ENCODE data around the gene PCDH1. TPM values are rescaled to one million over a fixed set of nuclear protein-coding genes. Genes with fewer than 3 reads are reported as not detected.

The PCDH1 gene
- total RNA-seq, 2 donors from 2014 or later, result 97.3 to 105 TPM

DNA sequence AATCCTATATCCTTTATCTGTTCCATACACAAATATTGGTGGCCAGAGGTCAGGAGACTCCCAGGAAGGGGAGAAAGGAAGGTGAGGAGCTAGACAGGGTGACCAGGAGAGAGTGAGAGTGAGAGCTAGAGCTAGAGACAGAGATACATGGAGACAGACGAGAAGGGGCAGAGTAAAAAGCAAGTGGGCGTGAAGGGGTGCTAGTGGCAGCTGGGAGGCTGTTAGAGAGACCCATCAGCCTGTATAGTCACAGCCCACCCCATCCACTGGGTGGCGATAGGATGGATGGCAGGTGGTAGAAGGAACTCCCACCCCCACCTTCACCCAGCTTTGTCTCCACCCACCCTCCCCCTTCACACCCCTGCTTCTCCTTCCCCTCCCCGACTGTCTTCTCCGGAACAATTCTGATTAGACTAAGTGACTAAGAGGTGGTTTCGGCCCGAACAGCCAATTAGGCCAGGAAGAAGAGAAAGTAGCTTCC is 32.8 kb downstream of the PCDH1 start:
- H3K9ac ChIP-seq (ENCODE audit: low read depth in 2 of 2, low read length in 2 of 2), result peak overlapping the region; percentile 17 to 51
- no peaks in the 10 kb centered on the region for H3K27me3 ChIP-seq
- H3K27ac ChIP-seq, result no peak overlapping the region
- peaks cover 20% of the 10 kb centered on the region for H3K4me1 ChIP-seq
- no peaks in the 10 kb centered on the region for H3K36me3 ChIP-seq
- no peak for DNase-seq
- TF ChIP-seq, protein P1, sequence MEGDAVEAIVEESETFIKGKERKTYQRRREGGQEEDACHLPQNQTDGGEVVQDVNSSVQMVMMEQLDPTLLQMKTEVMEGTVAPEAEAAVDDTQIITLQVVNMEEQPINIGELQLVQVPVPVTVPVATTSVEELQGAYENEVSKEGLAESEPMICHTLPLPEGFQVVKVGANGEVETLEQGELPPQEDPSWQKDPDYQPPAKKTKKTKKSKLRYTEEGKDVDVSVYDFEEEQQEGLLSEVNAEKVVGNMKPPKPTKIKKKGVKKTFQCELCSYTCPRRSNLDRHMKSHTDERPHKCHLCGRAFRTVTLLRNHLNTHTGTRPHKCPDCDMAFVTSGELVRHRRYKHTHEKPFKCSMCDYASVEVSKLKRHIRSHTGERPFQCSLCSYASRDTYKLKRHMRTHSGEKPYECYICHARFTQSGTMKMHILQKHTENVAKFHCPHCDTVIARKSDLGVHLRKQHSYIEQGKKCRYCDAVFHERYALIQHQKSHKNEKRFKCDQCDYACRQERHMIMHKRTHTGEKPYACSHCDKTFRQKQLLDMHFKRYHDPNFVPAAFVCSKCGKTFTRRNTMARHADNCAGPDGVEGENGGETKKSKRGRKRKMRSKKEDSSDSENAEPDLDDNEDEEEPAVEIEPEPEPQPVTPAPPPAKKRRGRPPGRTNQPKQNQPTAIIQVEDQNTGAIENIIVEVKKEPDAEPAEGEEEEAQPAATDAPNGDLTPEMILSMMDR (IDR thresholded peaks at IDR 0.05), result no peak
- intact Hi-C loops (cut with DNase I), result no loop called here
- no peak overlapping the region for H3K4me3 ChIP-seq
- no peaks in the 10 kb centered on the region for H3K9me3 ChIP-seq

DNA sequence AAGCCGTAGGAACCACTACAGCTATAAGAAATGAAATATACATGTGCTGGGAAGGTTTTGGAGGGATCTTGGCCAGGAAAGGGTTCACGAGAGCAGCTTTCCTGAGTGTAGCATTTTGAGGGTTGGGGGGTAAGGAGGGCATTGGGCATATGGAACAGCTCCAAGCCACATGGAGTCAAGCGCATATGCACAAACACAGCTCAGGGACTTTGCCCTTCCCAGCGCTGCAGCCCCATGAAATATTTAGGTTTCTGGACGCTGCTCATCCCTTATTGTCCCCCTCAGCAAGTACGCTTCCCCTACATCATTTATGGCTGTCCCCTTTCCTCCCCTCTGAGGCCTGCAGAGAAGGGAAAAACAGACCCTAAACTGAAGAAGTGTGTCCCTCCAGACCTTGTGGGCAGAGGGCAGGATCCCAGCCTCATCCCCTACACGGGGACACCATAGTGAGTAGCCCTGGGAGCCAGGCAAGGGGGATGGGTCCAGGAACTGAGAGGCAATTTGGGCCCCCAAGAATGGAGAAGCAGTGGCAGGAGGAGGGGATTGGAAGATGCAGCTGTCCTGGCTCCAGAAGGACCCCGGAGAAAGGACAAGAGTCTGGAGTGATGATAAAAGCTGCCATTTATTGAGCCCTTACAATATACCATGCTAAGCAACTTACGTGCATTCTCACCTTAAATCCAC is 33.7 kb downstream of the PCDH1 start:
- Histone ChIP-seq H3K9ac (ENCODE audit: low read depth in 2 of 2, low read length in 2 of 2) (peak overlapping the region in 1 of 2 donors; percentile 51), H3K4me3 (no peak overlapping the region), H3K27ac (no peak overlapping the region), H3K9me3 (no peaks in the 10 kb centered on the region), H3K36me3 (no peaks in the 10 kb centered on the region), H3K27me3 (no peaks in the 10 kb centered on the region), H3K4me1 (peaks cover 20% of the 10 kb centered on the region)
- TF ChIP-seq, protein P1 (IDR thresholded peaks at IDR 0.05), result no peak
- intact Hi-C loops (cut with DNase I), result loop anchor here (5.0 kb wide), 1 partner anchor 33 kb away; the partner anchor contains the start of gene PCDH1
- no peak for DNase-seq

DNA sequence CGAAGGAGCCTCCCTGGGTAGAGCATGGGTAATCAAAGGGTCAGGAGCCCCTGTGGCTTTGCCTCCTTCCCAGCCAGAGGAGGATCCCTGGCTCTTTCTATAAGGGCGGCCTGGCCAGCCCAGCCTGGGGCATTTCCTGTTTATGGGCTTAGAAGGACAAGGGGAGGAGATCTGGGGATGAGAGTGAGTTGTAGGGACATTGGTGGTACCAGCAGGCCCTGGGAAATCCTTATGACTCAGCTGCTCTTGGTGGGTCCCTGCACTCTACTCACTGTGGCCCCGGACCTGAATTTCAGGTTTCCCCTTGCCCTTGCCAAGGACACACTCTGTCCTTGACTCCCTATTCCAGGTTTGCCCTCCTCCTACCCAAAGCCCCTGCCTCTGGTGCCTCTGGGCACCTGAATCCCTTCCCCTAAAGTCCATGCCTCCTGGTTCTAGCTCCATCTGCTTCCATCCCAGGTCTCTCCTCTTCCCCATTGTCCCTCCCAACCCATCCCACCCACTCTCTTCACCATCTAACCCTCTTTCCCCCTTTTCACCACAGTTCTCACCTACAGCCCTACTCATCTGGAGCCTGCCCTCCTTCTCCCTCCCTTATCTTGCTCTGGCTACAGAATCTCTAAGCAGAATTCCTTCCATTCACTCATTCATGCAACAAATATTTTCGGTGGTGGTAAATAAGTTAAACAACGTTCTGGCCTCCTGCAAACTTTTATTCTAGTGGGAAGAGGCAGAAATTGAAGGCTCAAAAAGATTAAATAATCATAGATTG is 34.9 kb downstream of the PCDH1 start:
- Histone ChIP-seq H3K9ac (ENCODE audit: low read depth in 2 of 2, low read length in 2 of 2) (peak overlapping the region in 1 of 2 donors; percentile 95), H3K27ac (no peak overlapping the region), H3K4me1 (peaks cover 13% of the 10 kb centered on the region), H3K27me3 (no peaks in the 10 kb centered on the region), H3K9me3 (no peaks in the 10 kb centered on the region), H3K36me3 (no peaks in the 10 kb centered on the region), H3K4me3 (no peak overlapping the region)
- intact Hi-C loops (cut with DNase I), result loop anchor here (5.0 kb wide), 1 partner anchor 34 kb away; the partner anchor contains the start of gene PCDH1
- no peak for DNase-seq
- TF ChIP-seq, protein P1 (IDR thresholded peaks at IDR 0.05), result no peak

DNA sequence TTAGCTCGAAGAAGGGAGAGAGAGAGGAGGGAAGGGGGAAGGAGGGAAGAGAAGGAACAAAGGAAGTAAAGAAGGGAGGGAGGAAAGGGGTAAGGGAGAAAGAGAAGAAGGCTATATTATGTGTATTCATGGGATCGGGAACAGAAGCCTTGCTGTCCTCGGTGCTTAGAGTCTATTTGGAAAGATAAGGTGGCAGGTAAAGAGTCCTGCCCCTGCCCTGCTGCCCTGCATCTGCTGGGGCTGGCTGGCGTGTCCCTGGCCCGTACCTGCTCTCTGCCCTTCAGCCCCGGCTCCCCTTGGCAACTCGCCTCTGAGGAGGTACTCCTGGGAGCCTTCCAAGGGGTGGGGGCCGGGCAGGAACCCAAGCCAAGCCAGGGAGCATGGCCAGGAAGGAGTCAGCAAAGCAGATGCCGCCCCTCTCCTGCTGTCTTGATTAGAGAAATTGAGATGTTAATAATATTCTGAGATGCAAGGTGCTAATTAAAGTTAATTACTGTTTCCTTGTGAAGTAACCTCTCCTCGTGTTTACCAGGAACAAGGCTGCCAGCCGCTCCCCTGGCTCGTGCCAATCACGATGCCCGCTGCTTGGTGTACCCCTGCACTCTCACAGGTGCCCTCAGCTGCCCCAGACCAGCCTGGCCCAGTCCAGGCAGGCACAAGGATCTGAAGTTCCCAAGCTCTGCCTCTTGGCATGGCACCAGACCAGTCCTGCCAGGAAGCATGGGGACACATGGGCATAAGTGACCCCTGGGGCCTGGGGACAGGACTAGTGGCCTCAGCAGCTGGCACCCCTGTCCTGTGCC is 36.6 kb downstream of the PCDH1 start:
- Histone ChIP-seq H3K36me3 (no peaks in the 10 kb centered on the region), H3K4me1 (peaks cover 6% of the 10 kb centered on the region), H3K27me3 (no peaks in the 10 kb centered on the region), H3K27ac (peak overlapping the region; percentile 86), H3K4me3 (no peak overlapping the region), H3K9me3 (no peaks in the 10 kb centered on the region), H3K9ac (ENCODE audit: low read depth in 2 of 2, low read length in 2 of 2) (peak overlapping the region in 1 of 2 donors; percentile 95)
- peak; percentile 93 for DNase-seq
- TF ChIP-seq, protein P1 (IDR thresholded peaks at IDR 0.05), result no peak
- intact Hi-C loops (cut with DNase I), result loop anchor here (5.0 kb wide), 1 partner anchor 36 kb away; the partner anchor contains the start of gene PCDH1

DNA sequence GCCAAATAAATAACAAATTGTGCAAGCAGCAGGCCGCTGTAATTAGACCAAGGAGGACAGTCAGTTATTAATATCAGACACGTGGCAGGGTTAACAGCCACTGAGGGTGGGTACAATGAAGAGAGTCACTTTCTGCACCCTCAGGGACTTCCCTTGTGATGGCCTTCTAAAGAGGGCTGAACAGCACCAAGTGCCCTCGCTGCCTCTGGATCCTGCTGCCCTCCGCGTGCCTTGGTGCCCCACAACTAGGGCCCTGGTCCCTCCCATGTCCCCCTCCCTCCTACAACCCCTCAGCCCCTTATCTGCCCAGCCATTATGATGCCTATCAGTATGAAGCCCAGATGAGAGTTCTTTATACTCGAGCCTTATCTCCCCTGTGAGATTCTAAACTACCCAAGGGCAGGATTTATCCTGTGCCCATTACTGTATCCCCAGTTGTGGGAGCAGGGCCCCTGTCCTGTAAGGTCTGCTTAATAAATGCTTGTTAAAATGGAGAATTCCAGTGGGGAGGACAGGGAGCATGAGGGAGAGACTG is 37.3 kb downstream of the PCDH1 start:
- Histone ChIP-seq H3K36me3 (no peaks in the 10 kb centered on the region), H3K27ac (peak overlapping the region; percentile 86), H3K9ac (ENCODE audit: low read depth in 2 of 2, low read length in 2 of 2) (peak overlapping the region in 1 of 2 donors; percentile 95), H3K4me1 (peaks cover 6% of the 10 kb centered on the region), H3K4me3 (no peak overlapping the region), H3K9me3 (no peaks in the 10 kb centered on the region), H3K27me3 (no peaks in the 10 kb centered on the region)
- no peak for DNase-seq
- TF ChIP-seq, protein P1 (IDR thresholded peaks at IDR 0.05), result no peak
- intact Hi-C loops (cut with DNase I), result loop anchor here (5.0 kb wide), 1 partner anchor 36 kb away; the partner anchor contains the start of gene PCDH1
